OCI-LY1 (cell line): Measurements from ENCODE around the gene TYW1B.

Experiments
- CTCF ChIP-seq: fragments of 200-600 bp; sonication (generic), shearing (Covaris generic); IDR thresholded peaks from 2 replicates; pipeline ENCODE4 v1.5.1; 2017; ENCODE audit warnings: mild to moderate bottlenecking, antibody characterized with exemption, low read length, moderate library complexity, mixed read lengths
- EZH2 ChIP-seq: fragments of 200-600 bp; sonication (generic), shearing (Covaris generic); IDR thresholded peaks from 2 replicates; pipeline ENCODE4 v1.8.0; 2017; ENCODE audit warnings: borderline replicate concordance, mixed run types, mild to moderate bottlenecking, antibody characterized with exemption, low read length, moderate library complexity, mixed read lengths

GRCh38 chr7:72540923-72541322 is 287.1 kb downstream of the TYW1B start:
- TF ChIP-seq CTCF (no peak), EZH2 (no peak)
